ENCODE results near the gene PCED1B. TPM values are rescaled to one million over a fixed set of nuclear protein-coding genes. Genes with fewer than 3 reads are reported as not detected.

Gene PCED1B, protein sequence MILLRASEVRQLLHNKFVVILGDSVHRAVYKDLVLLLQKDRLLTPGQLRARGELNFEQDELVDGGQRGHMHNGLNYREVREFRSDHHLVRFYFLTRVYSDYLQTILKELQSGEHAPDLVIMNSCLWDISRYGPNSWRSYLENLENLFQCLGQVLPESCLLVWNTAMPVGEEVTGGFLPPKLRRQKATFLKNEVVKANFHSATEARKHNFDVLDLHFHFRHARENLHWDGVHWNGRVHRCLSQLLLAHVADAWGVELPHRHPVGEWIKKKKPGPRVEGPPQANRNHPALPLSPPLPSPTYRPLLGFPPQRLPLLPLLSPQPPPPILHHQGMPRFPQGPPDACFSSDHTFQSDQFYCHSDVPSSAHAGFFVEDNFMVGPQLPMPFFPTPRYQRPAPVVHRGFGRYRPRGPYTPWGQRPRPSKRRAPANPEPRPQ
- total RNA-seq: 1.5 and 4.5 TPM in 2 replicates

DNA sequence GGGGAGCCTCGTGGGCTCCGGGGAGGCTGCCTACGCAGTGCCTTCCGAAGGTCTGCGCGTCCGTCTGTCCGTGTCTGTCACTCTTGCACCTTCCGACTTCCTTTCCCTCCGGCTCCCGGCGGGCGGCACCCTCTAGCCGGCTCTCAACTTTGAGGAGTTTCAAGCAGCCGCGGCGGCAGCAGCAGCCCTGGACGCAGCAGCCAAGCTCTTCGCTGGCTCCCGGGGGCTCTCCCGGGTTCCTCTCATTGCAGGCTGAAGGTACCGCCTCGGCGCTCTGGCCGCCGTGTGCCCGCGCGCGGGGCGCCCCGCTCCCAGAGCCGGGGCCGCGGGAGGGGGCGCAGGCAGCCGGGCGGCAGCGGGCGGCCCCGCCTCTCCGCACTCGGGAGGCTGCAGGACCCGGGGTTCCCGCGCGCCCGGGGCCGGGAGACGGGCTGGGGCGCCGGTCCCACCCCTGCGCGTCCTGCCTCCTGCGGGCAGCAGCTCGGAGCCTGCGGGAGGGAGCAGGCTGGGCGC lies at the start of gene PCED1B, which contains the start of gene AMIGO2:
Gene PCED1B (plus strand): TSS at position 154 of the 513 bp plus-strand sequence. CDS start 155,443 bp downstream, outside the sequence.
Gene AMIGO2 (minus strand): TSS at position 492 of the 513 bp plus-strand sequence. CDS start 957 bp downstream, outside the sequence.

Other genes starting within 250 kb of the PCED1B start
- 161 and 233 TPM in 2 replicates for gene AMIGO2, start 338 bp downstream of the PCED1B start, total RNA-seq

All from smooth muscle cell of the umbilical artery (primary cell).